Jurkat, Clone E6-1 (cell line): ENCODE results near the gene SLC29A1.

Experiments
- DNase-seq: peaks from one replicate; pipeline ENCODE4 v3.0.0-alpha.2; 2011; ENCODE audit warnings: low read depth, low spot score
- H3K4me3 ChIP-seq: 2 replicates; pipeline ENCODE4 v1.5.1; 2011; ENCODE audit warnings: mild to moderate bottlenecking, low read length, control low read depth, moderate library complexity

SLC29A1 gene

DNA sequence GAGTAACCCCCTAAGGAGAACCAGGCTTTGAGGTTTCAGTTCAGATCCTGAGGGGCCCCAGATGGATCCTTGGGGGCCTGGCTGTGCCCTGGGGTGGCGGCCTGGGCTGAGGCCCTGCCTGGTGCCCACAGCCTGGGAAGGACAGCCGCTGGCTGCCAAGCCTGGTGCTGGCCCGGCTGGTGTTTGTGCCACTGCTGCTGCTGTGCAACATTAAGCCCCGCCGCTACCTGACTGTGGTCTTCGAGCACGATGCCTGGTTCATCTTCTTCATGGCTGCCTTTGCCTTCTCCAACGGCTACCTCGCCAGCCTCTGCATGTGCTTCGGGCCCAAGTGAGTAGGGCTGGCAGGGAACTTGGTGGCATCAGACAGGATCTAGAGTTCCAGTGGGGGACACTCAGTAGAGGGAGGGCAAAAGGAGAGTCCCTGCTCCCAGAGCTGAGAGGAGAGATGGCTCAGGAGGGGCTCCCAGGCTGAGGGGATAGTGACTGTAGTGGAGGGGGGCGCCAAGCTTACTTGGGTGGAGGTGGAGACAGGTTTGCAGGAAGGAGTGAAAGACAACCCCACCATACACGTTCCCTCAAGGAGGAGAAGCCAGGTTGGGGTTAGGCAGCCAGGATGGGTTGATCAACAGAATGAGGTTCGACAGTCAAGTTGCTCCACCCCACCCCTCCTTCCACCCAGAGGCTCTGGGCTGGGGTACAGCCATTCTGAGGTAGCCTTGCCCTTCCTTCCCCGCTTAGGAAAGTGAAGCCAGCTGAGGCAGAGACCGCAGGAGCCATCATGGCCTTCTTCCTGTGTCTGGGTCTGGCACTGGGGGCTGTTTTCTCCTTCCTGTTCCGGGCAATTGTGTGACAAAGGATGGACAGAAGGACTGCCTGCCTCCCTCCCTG is 9.5 kb downstream of the SLC29A1 start:
- no peak overlapping the region for H3K4me3 ChIP-seq
- no peak for DNase-seq

DNA sequence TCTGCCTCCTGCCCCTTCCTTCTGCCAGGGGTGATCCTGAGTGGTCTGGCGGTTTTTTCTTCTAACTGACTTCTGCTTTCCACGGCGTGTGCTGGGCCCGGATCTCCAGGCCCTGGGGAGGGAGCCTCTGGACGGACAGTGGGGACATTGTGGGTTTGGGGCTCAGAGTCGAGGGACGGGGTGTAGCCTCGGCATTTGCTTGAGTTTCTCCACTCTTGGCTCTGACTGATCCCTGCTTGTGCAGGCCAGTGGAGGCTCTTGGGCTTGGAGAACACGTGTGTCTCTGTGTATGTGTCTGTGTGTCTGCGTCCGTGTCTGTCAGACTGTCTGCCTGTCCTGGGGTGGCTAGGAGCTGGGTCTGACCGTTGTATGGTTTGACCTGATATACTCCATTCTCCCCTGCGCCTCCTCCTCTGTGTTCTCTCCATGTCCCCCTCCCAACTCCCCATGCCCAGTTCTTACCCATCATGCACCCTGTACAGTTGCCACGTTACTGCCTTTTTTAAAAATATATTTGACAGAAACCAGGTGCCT is 10.2 kb downstream of the SLC29A1 start:
- no peak for DNase-seq
- no peak overlapping the region for H3K4me3 ChIP-seq

DNA sequence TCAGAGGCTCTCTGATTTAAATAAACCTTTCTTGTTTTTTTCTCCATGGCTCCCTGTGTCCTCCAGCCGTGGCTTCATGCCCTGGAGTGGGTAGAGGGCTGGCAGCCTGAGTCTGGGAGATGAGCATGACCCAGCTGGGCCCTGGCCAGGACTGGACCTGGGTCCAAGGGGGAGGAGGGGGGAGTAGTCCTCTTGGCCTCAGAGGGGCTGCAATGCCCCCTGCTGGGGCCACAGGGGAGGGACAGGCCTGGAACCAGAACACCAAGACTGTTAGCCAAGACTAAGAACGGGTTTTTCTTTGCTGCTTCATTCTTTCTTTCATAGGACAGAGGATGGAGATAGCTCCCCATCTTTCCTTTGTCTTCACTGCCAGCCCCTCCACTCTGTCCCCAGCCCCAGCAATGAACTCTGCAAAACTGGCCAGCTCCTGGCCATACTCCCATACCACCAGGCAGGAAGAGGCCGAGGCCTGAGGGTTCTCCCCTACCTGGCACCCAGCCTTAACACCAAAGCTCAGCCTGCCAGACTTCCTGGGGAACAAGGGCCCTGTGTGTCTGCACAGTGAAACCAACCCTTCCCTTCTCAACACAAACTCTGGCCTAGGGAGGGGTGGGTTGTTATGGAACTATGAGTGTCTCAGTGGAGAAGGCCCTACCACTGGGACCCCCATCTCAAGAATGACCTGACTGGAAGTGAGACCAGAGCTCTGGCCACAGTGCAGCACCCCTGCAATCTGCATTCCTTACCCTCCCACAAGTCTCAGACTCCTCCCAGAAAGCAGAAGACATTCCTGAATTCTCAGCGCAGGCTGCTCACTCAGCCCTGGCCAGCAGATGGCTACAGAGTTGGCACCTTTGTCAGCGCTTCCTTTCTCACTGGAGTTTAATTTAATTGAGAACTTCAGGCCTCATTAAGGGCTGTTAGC is 11.0 kb downstream of the SLC29A1 start:
- DNase-seq = no peak
- no peak overlapping the region for H3K4me3 ChIP-seq

DNA sequence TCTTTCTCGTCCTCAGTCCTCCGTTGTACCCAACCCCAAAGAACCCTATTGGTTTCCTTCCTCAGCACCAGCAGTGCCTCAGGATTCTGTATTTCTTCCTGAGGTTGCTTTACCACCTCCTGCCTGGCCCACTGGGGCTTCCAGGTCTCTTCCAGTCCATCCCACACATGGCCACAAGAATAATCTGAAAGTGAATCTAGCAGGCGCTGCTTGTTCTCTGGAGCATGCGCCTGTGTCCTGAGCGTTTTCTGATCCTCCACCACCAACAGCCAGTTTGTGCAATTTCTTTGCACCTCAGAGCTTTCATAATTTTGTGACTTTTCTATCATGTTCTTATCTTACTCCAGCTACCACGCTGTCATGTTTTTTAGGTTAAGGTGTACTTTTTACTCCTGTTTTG is 11.9 kb downstream of the SLC29A1 start:
- DNase-seq = no peak
- no peak overlapping the region for H3K4me3 ChIP-seq

GRCh38 chr6:44235891-44236516 is 12.6 kb downstream of the SLC29A1 start:
- DNase-seq = no peak
- no peak overlapping the region for H3K4me3 ChIP-seq

- peak overlapping the region; percentile 62 for H3K4me3 ChIP-seq
- DNase-seq = no peak
Measured at GRCh38 chr6:44237021-44237812, 13.8 kb downstream of the SLC29A1 start.

DNA sequence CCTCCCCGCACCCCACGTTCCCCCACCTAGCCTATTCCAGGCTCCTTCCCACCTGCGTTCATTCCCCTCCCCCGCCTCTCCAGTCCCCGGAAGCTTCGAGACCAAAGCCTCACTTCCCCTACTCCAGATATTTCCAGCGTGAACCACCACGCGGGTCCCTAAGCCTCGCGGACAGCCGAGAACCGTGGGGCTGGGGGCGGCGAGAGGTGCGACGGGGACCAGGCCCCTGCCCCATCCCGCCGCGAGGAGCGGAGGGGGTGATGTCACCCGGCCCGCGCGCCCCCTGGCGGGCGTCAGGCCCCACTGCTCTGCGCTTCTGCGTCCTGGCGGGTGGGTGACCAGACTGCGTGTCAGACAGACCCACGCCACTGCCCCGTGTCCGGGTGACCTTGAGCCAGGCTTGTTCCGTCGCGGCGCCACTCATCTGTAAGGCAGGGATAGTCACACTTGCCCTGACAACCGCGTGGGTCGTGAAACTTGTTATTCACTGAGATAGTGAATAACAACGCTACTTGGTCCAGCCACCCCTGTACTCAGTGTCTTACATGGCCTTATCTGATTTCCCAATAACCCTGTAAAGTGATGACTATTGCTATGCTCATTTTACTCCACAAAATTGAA is 14.5 kb downstream of the SLC29A1 start:
- H3K4me3 ChIP-seq = peak overlapping the region; percentile 62
- no peak for DNase-seq

DNA sequence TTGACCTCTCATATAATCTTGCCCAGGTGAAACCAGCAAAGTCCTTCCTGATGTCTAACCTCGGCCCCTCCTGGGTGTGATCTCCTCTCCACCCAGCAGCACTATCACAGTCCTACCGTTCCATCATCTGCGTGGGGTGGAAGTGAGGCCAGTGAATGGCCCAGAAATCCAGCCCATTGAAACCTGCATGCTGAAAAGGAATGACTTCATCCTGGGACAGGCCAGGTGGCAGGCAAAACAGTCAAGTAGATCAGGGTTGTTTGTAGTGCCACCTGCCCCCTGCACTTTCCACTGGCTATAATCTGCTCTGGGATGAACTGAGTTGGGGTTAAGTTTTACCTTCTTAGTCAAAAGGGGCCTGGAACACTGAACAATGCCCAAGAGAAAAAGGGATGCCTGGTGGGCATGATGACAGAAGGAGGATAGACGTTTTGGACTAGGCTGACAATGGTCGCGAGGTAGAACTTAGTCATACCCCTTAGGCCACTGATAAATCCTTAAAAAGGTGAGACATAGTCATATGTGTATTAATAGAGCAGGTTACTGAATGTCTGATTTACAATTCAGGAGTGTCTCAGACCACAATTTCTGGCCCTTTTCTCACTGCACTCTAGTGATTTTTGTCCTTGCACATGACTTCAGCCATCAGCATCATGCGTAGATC is 15.4 kb downstream of the SLC29A1 start:
- DNase-seq = no peak

GRCh38 chr6:44243345-44243744 is 19.9 kb downstream of the SLC29A1 start:
- no peak for DNase-seq

More for the DNA sequence above, 15.4 kb downstream of the SLC29A1 start:
- H3K4me3 ChIP-seq = no peak overlapping the region

GRCh38 chr6:44245391-44245911 is 22.1 kb downstream of the SLC29A1 start:
- H3K4me3 ChIP-seq = peak overlapping the region; percentile 100
- DNase-seq = no peak

More at GRCh38 chr6:44243345-44243744, 19.9 kb downstream of the SLC29A1 start:
- H3K4me3 ChIP-seq = no peak overlapping the region

DNA sequence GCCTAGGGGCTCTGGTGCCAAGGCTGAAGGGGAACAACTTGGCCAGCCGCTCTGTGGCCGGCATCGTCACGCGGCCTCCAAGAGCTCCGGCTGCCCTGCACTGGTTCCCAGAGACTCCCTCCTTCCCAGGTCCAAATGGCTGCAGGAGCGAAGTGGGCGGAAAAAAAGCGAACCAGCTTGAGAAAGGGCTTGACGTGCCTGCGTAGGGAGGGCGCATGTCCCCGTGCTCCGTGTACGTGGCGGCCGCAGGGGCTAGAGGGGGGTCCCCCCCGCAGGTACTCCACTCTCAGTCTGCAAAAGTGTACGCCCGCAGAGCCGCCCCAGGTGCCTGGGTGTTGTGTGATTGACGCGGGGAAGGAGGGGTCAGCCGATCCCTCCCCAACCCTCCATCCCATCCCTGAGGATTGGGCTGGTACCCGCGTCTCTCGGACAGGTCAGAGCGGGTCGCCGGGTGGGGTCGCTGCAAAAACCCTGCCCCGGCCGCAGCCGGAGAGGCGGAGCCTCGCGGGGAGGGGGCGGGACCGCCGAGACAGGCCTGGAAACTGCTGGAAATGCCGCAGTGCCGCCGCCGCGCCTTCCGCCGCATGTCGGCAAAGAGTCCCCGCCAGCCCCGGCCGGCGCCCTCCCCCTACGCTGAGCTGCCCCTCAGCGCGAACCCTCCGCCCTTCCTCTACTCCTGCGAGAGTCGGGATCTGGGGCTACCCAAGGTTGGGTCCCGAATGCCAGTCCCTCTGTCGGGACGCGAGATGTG is 22.7 kb downstream of the SLC29A1 start:
- peak overlapping the region; percentile 100 for H3K4me3 ChIP-seq
- DNase-seq = peak; percentile 65

DNA sequence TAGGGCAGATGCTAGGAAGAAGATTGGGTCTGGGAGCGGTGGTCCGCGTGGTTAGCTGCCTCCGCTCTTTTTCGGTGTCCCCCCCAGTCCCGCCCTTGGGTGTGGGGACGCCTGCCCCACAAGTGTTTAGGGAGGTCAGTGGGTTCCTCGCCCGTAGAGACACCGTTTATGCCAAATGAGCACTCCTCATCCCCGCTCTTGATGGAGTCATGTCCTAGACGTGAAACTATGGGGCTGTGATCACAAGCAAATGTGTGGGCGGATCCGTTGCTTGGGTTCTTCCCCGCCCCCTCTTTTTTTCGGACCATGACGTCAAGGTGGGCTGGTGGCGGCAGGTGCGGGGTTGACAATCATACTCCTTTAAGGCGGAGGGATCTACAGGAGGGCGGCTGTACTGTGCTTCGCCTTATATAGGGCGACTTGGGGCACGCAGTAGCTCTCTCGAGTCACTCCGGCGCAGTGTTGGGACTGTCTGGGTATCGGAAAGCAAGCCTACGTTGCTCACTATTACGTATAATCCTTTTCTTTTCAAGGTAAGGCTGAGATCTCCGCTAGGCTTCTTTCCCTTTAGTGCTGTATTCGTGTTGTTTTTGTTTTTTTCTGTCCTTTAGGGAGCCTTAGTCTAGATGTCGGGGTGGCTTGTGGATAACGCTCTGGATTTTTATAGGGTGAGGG is 23.4 kb downstream of the SLC29A1 start, which contains the start of gene HSP90AB1:
TSS of gene HSP90AB1 (plus strand) at position 439 of the 675 bp plus-strand sequence. CDS start 1,529 bp downstream, outside the sequence.
- DNase-seq = peak; percentile 99
- peak within 1 kb of the TSS; percentile 100 for H3K4me3 ChIP-seq

DNA sequence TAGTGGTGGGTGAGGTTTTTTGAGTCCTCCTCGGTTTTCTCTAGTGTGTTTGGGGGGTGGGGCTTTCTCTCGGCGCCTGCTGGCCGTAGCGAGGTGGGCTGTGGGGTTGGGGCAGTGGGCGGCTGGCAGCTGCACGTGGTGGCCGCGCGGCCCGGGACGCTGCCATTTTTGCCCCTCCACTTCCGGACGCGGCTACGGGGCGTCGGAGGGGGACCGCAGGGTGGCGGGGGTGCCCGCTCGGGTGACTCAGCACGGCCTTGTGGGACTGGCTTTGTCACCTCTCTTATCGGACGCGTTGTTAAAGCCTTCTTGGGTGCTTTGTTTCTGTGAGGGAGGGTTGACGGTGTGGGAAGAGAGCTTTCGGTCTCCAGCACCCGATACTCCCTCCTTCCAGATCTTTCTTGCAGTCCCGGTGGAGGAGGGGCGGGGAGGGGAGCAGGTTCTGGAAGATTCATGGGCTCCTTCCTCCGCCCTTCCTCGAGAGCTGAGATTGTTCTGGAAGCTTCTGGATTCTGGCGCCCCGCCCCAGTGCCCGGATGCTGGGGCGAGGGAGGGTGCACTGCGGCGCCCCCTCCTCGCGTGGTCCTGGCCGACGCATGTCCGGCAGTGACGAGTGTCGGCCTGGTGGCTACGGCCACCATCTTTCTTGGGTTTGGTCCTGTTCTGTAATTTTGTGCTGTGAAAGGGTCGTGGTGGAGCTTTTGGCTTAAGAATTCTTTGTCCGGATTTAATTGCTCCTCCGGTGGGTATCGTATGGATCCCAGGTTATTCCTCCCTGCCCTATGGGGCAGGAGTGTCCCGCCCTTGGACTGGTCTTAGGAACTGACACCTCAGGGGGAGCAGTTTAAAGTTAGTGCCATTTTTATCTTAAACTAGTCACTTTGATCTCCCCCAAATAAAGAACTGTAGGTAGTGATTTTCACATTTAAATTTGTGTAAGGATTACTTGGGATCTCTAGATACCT is 24.2 kb downstream of the SLC29A1 start:
- DNase-seq = no peak

DNA sequence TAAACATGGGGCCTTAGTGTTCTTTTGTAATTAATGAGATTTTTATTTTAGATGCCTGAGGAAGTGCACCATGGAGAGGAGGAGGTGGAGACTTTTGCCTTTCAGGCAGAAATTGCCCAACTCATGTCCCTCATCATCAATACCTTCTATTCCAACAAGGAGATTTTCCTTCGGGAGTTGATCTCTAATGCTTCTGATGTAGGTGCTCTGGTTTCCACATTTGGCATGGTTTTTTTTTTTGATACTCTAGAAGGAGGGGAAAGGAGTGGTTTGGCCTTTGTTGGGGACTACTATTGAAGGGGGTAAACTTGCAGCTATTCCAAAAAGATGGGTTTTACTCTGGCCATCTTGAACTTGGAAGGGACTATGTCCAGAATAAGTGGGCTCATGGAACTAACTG is 25.2 kb downstream of the SLC29A1 start:
- DNase-seq = no peak
- peak overlapping the region; percentile 100 for H3K4me3 ChIP-seq

More for the DNA sequence above, 24.2 kb downstream of the SLC29A1 start:
- H3K4me3 ChIP-seq = peak overlapping the region; percentile 100
